Cardiac muscle cell (in vitro differentiated cells and primary cell): ENCODE results near the gene CNTF. TPM values are rescaled to one million over a fixed set of nuclear protein-coding genes. Genes with fewer than 3 reads are reported as not detected.

ENCODE experiments used
- DNase-seq, 2 donors: peaks; one replicate each; pipeline versions ENCODE4 v3.0.0 to v3.0.0-alpha.2; 2010 to 2017; ENCODE audit warnings: low read depth in 1 of 2, low spot score in 1 of 2
- H3K27ac ChIP-seq: fragments of 200-600 bp; sonication (generic); 2 replicates; pipeline ENCODE4 v1.5.1; 2016
- H3K27me3 ChIP-seq: fragments of 200-600 bp; sonication (generic); 2 replicates; pipeline ENCODE4 v1.6.0; 2016; ENCODE audit warnings: control low read depth
- H3K36me3 ChIP-seq: fragments of 200-600 bp; sonication (generic); 2 replicates; pipeline ENCODE4 v1.5.1; 2016; ENCODE audit warnings: control low read depth
- H3K4me1 ChIP-seq: fragments of 200-600 bp; sonication (generic); 2 replicates; pipeline ENCODE4 v1.8.1; 2017; ENCODE audit warnings: low read depth, mild to moderate bottlenecking, mixed run types
- H3K4me3 ChIP-seq: fragments of 200-600 bp; sonication (generic); 2 replicates; pipeline ENCODE4 v1.5.1; 2016; ENCODE audit warnings: mild to moderate bottlenecking
- H3K9me3 ChIP-seq: fragments of 200-600 bp; sonication (generic); 2 replicates; pipeline ENCODE4 v1.5.1; 2017; ENCODE audit warnings: low read depth, mild to moderate bottlenecking, control low read depth
- CTCF ChIP-seq: IDR thresholded peaks from 2 replicates; pipeline ENCODE4 v1.5.1; 2012; ENCODE audit warnings: low read depth, mild to moderate bottlenecking, low read length
- polyA plus RNA-seq: library from polyadenylated mRNA; unstranded; fragments of >200 nt; fragmentation: Nextera tagmentation; extraction: Ambion mirVana; gene quantifications from 2 replicates; pipeline ENCODE4 v1.2.1, GENCODE V29; 2016
- total RNA-seq: library from RNA; depleted of rRNA; stranded (reverse); fragments of >200 nt; gene quantifications from 2 replicates; pipeline ENCODE4 v1.2.3, GENCODE V29; 2016

The CNTF gene
- total and polyA plus RNA-seq, 2 experiments from 2014 or later = 0.23 to 0.33 TPM

- DNase-seq = no peak
- Histone ChIP-seq H3K36me3 (peaks cover 58% of the 10 kb centered on the region), H3K4me3 (no peak overlapping the region), H3K4me1 (no peaks in the 10 kb centered on the region), H3K27ac (no peak overlapping the region), H3K27me3 (no peaks in the 10 kb centered on the region), H3K9me3 (no peaks in the 10 kb centered on the region)
- no peak for TF ChIP-seq CTCF
These were observed 741 bp upstream of the CNTF start for GRCh38 chr11:58621586-58622262.

DNA sequence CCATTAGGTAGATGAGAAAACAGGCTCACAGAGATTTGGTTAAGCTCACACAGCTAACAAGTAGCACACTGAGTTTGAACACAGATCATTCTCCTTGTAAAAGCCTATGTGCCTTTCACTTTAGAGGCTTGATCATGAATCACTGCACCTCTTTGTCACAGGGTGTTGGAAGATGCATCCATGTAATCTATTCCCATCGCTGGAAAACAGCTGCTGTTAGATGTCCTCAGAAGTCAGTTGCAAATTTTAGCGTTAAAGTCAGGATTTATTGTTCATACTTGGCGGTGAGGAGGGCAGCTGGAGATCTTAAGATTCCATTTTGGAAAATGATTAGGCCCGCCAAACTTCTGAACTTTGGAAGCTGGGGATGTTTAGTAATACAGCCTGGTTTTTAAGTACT is 2.6 kb downstream of the CNTF start:
- Histone ChIP-seq H3K27me3 (no peaks in the 10 kb centered on the region), H3K4me1 (no peaks in the 10 kb centered on the region), H3K27ac (no peak overlapping the region), H3K9me3 (no peaks in the 10 kb centered on the region), H3K36me3 (peaks cover 30% of the 10 kb centered on the region), H3K4me3 (no peak overlapping the region)
- TF ChIP-seq CTCF = no peak
- no peak for DNase-seq

GRCh38 chr11:58625826-58626460 is 3.5 kb downstream of the CNTF start:
- Histone ChIP-seq H3K27ac (no peak overlapping the region), H3K4me3 (no peak overlapping the region), H3K27me3 (no peaks in the 10 kb centered on the region), H3K9me3 (no peaks in the 10 kb centered on the region), H3K4me1 (no peaks in the 10 kb centered on the region), H3K36me3 (peaks cover 24% of the 10 kb centered on the region)
- no peak for TF ChIP-seq CTCF
- no peak for DNase-seq

DNA sequence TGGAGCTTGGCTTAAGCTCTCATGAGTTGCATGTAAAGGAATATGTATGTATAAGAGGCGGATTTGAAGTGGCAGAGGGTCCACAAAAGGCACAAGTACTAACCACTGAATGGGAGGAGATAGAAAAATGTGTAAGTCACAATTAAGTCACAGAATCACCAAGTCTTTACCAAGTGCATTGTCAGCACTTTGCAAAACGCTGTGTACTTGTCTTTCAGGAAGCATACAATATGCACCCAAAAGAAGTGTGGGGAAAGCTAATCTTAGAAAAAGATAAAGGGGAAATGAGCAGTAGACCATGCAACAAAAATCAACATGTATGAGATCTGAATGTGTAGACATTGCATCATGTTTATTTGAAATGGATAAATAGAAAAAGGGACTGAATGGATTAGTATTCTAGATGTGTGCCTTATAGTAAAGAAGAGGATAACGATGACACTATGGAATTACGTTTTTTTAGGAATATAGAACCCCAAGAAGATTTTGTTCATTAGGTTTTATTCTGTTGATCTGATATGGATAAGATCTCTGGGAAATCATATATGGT is 4.5 kb downstream of the CNTF start:
- peaks cover 21% of the 10 kb centered on the region for H3K36me3 ChIP-seq
- no peak overlapping the region for H3K27ac ChIP-seq
- no peak for TF ChIP-seq CTCF
- no peaks in the 10 kb centered on the region for H3K27me3 ChIP-seq
- DNase-seq = peak in 1 of 2 donors; percentile 42
- no peaks in the 10 kb centered on the region for H3K9me3 ChIP-seq
- H3K4me1 ChIP-seq = no peaks in the 10 kb centered on the region
- H3K4me3 ChIP-seq = no peak overlapping the region

DNA sequence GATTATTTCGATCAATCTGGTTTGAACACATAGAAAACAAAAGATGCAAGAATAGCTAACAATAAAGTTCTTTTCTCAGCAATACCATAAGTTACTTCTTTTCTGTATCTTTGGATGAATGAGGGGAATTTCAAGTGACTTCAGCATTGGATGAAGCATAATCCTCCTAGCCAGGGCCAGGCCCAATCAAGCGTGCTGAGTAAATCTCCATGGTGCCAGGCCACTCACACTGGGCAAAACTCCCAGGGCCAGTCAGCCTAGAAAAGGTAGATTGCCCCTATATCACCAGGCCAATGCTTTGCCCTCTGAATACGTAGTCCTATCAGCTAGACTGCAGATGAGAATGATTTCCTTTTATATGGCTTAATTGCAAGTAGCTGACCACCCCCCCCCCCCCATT is 6.0 kb downstream of the CNTF start:
- Histone ChIP-seq H3K4me1 (no peaks in the 10 kb centered on the region), H3K36me3 (peaks cover 12% of the 10 kb centered on the region), H3K27me3 (no peaks in the 10 kb centered on the region), H3K4me3 (no peak overlapping the region), H3K27ac (no peak overlapping the region), H3K9me3 (no peaks in the 10 kb centered on the region)
- TF ChIP-seq CTCF = no peak
- peak in 1 of 2 donors; percentile 24 for DNase-seq
